Measurements from ENCODE around the gene C11orf65.

GRCh38 chr11:108431370-108431769, 36.0 kb downstream of the C11orf65 start:
- TF ChIP-seq POLR2AphosphoS5 (IDR thresholded peaks at IDR 0.05; ENCODE audit: low read depth, low read length) (no peak), SIN3A (IDR thresholded peaks at IDR 0.05; ENCODE audit: borderline replicate concordance, insufficient read depth, low read length) (no peak), REST (IDR thresholded peaks at IDR 0.05; ENCODE audit: insufficient read depth in 1 of 2, low read depth in 2 of 2, low read length in 2 of 2) (no peak)

All from PFSK-1 (cell line).